IPS-15b (cell line): ENCODE results near the gene MSANTD1.

Experiments used
- H3K27me3 ChIP-seq: one replicate; pipeline ENCODE4 v1.6.1; 2013; ENCODE audit warnings: low read length; ENCODE audit not compliant: control insufficient read depth, insufficient read depth
- H3K36me3 ChIP-seq: one replicate; pipeline ENCODE4 v1.6.1; 2013; ENCODE audit warnings: low read length; ENCODE audit not compliant: control insufficient read depth, insufficient read depth
- H3K4me1 ChIP-seq: one replicate; pipeline ENCODE4 v1.6.1; 2013; ENCODE audit warnings: mild to moderate bottlenecking, low read length; ENCODE audit not compliant: control insufficient read depth, insufficient read depth
- H3K4me3 ChIP-seq: one replicate; pipeline ENCODE4 v1.5.1; 2013; ENCODE audit warnings: low read depth, low read length
- H3K9ac ChIP-seq: one replicate; pipeline ENCODE4 v1.6.1; 2013; ENCODE audit warnings: low read depth, mild to moderate bottlenecking, low read length
- H3K9me3 ChIP-seq: one replicate; pipeline ENCODE4 v1.6.1; 2013; ENCODE audit warnings: mild to moderate bottlenecking, low read length; ENCODE audit not compliant: control insufficient read depth, insufficient read depth

MSANTD1 gene

GRCh38 chr4:3218824-3219760 is 29.9 kb upstream of the MSANTD1 start:
- Histone ChIP-seq H3K9me3 (no peaks in the 10 kb centered on the region), H3K36me3 (peaks cover 55% of the 10 kb centered on the region), H3K27me3 (no peaks in the 10 kb centered on the region), H3K4me3 (no peak overlapping the region), H3K4me1 (no peaks in the 10 kb centered on the region), H3K9ac (no peak overlapping the region)

- H3K27me3 ChIP-seq = no peaks in the 10 kb centered on the region
- H3K9ac ChIP-seq = no peak overlapping the region
- no peak overlapping the region for H3K4me3 ChIP-seq
- H3K36me3 ChIP-seq = peaks cover 58% of the 10 kb centered on the region
- no peaks in the 10 kb centered on the region for H3K4me1 ChIP-seq
- no peaks in the 10 kb centered on the region for H3K9me3 ChIP-seq
These were observed 29.0 kb upstream of the MSANTD1 start for GRCh38 chr4:3219761-3220475.

DNA sequence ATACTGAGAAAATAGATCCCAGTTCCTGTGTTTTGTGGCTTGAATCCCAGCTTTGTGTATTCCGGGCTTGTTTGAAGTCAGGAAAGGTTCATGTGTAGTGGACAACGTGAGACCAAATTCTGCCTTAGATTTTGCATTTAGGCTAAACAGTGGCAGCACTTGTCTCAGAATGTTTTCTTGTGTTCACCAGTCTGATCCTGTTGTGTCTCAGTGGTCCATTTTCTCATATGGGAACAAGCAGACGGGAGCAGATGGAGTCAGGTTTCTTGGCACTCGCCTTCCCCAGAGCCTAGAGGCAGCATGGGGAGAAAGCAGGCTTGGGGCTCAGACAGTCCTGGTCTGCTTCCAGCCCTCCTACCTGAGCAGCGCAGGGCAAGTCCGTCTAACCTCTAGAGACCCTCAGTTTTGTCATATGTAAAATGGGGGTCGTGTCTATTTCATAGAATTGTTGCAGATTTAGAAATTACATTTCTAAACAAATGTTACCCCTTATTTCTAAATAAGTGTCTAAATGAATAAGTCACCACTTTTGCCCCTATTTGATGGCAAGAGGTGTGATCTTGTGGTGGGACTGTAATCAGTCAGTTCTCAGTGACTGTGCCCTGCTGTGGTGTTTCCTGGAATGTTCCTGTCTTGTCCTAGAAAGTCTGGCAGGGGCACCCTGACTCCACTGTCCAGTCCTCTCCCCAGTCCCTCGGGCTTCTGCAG is 28.3 kb upstream of the MSANTD1 start:
- peaks cover 59% of the 10 kb centered on the region for H3K36me3 ChIP-seq
- no peak overlapping the region for H3K4me3 ChIP-seq
- H3K9me3 ChIP-seq = no peaks in the 10 kb centered on the region
- H3K9ac ChIP-seq = no peak overlapping the region
- no peaks in the 10 kb centered on the region for H3K27me3 ChIP-seq
- H3K4me1 ChIP-seq = no peaks in the 10 kb centered on the region

DNA sequence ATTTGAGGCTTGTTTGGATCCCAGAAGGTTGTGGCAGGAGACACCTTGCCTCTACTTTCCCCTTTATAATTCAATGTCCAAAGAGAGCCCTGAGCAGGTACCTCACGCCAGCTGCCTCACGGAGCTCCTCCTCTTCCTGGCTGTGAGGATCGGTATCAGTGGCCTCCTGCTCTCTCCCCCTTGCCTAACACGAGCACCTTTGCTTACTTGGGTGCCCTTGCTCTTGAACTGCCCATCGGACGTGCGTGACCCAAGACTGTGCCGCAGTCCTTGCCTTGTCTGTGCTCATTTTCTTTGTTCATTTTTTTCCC is 27.8 kb upstream of the MSANTD1 start:
- no peaks in the 10 kb centered on the region for H3K4me1 ChIP-seq
- H3K4me3 ChIP-seq = no peak overlapping the region
- H3K36me3 ChIP-seq = peaks cover 59% of the 10 kb centered on the region
- no peaks in the 10 kb centered on the region for H3K9me3 ChIP-seq
- no peaks in the 10 kb centered on the region for H3K27me3 ChIP-seq
- no peak overlapping the region for H3K9ac ChIP-seq

- H3K4me3 ChIP-seq = no peak overlapping the region
- no peak overlapping the region for H3K9ac ChIP-seq
- H3K9me3 ChIP-seq = no peaks in the 10 kb centered on the region
- H3K27me3 ChIP-seq = no peaks in the 10 kb centered on the region
- H3K36me3 ChIP-seq = peaks cover 64% of the 10 kb centered on the region
- H3K4me1 ChIP-seq = no peaks in the 10 kb centered on the region
These were observed 27.0 kb upstream of the MSANTD1 start for GRCh38 chr4:3221996-3222395.

DNA sequence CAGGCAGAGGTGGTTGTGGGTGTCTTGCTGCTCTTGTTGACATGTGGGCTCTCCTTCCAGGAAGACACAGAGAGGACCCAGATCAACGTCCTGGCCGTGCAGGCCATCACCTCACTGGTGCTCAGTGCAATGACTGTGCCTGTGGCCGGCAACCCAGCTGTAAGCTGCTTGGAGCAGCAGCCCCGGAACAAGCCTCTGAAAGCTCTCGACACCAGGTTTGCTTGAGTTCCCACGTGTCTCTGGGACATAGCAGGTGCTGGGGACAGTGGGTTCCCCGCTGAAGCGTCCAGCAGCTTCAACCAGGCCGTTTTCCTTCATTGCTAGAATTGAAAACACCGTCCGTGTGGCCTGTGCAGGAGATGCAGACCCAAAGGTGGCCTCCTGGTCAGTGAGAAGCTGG is 25.6 kb upstream of the MSANTD1 start:
- Histone ChIP-seq H3K9me3 (no peaks in the 10 kb centered on the region), H3K27me3 (no peaks in the 10 kb centered on the region), H3K36me3 (peaks cover 63% of the 10 kb centered on the region), H3K4me3 (no peak overlapping the region), H3K9ac (no peak overlapping the region), H3K4me1 (no peaks in the 10 kb centered on the region)

DNA sequence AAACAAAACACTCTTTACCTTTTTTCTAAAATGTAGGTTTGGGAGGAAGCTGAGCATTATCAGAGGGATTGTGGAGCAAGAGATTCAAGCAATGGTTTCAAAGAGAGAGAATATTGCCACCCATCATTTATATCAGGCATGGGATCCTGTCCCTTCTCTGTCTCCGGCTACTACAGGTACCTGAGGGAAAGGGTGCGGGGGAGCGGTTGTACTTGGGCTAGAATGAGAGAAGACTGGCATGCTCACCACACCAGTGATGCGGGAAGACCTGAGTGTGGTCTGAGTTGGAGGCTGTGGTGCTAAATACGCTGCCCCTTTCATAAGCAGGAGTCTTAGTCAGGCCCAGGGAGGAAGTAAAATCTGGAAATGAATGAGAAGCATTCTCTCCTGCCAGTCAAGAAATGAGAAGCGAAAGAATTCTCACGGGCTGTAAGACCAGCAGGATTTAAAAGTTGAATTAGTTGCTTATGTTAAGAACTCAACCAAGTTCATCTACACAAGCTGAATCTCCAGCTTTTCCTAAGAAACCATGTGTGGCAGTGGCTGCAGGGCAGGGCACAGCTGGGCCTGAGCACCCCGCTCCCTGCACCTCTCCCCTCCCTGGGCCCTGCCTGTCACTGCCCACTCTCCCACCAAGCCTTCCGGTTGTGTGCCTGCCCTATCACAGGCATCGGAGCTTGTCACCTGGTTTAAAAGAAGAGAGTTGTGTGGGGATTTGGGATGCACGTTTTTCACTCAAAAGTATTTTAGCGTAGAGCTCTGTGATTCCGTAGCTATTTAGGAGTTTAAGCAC is 24.8 kb upstream of the MSANTD1 start:
- Histone ChIP-seq H3K9ac (no peak overlapping the region), H3K4me3 (no peak overlapping the region), H3K9me3 (no peaks in the 10 kb centered on the region), H3K4me1 (no peaks in the 10 kb centered on the region), H3K27me3 (no peaks in the 10 kb centered on the region), H3K36me3 (peaks cover 66% of the 10 kb centered on the region)

GRCh38 chr4:3225071-3225850 is 23.7 kb upstream of the MSANTD1 start:
- Histone ChIP-seq H3K9ac (no peak overlapping the region), H3K4me1 (no peaks in the 10 kb centered on the region), H3K27me3 (no peaks in the 10 kb centered on the region), H3K9me3 (no peaks in the 10 kb centered on the region), H3K36me3 (peaks cover 67% of the 10 kb centered on the region), H3K4me3 (no peak overlapping the region)

GRCh38 chr4:3225936-3226335 is 23.0 kb upstream of the MSANTD1 start:
- Histone ChIP-seq H3K9ac (no peak overlapping the region), H3K27me3 (no peaks in the 10 kb centered on the region), H3K36me3 (peaks cover 67% of the 10 kb centered on the region), H3K4me3 (no peak overlapping the region), H3K9me3 (no peaks in the 10 kb centered on the region), H3K4me1 (no peaks in the 10 kb centered on the region)

- H3K9ac ChIP-seq = no peak overlapping the region
- H3K4me3 ChIP-seq = no peak overlapping the region
- no peaks in the 10 kb centered on the region for H3K4me1 ChIP-seq
- no peaks in the 10 kb centered on the region for H3K9me3 ChIP-seq
- no peaks in the 10 kb centered on the region for H3K27me3 ChIP-seq
- H3K36me3 ChIP-seq = peaks cover 68% of the 10 kb centered on the region
These were observed 22.5 kb upstream of the MSANTD1 start for GRCh38 chr4:3226467-3226866.

- Histone ChIP-seq H3K4me1 (no peaks in the 10 kb centered on the region), H3K27me3 (no peaks in the 10 kb centered on the region), H3K4me3 (no peak overlapping the region), H3K9ac (no peak overlapping the region), H3K36me3 (peaks cover 73% of the 10 kb centered on the region), H3K9me3 (no peaks in the 10 kb centered on the region)
These were observed 22.0 kb upstream of the MSANTD1 start for GRCh38 chr4:3226944-3227343.
